Stimulated activated CD4-positive, alpha-beta T cell treated with anti-CD3 and anti-CD28 coated beads, Interleukin-1b, Interleukin-23, amount 100 ng/mL, for 24 hours (primary cell): ENCODE results near the gene CSTB.

Source experiments
- DNase-seq, 4 experiments: peaks; one replicate each; pipeline ENCODE4 v3.0.0-alpha.2; 2020; ENCODE audit warnings: low read depth in 4 of 4, low spot score in 1 of 4

The CSTB gene

GRCh38 chr21:43811262-43812105 is 35.4 kb upstream of the CSTB start:
- DNase-seq, result no peak

- peak; percentile 84 to 88 (median 86) for DNase-seq
Measured at GRCh38 chr21:43810505-43811261, 34.6 kb upstream of the CSTB start.

DNA sequence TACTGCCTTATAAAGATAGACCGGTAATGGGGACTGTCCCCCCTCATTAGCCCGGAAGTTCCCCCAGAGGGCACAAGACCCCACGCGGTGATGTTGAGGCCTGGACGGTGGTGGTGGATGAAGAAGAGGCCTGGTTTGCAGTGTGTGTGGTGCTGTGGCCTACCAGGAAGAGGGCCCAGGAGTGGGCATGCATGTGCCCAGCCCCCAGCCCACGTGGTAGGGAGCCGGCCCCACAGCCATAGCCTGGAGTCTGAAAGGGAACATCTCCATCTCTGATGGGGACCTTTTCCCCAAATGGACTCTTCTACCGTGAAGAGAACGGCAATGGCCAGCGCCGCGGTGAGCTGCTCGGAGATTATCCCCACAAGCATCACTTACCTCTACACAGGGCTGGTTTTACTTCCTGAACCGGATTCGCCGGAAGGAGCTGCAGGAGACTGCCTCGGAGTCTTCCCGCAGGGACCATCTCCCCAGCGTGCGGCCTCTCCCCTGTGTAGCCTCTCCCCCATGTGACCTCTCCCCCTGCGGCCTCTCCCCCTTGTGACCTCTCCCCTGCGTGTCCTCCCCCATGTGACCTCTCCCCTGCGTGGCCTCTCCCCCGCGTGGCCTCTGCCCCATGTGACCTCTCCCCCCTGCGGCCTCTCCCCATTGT is 33.9 kb upstream of the CSTB start:
- DNase-seq, result no peak

DNA sequence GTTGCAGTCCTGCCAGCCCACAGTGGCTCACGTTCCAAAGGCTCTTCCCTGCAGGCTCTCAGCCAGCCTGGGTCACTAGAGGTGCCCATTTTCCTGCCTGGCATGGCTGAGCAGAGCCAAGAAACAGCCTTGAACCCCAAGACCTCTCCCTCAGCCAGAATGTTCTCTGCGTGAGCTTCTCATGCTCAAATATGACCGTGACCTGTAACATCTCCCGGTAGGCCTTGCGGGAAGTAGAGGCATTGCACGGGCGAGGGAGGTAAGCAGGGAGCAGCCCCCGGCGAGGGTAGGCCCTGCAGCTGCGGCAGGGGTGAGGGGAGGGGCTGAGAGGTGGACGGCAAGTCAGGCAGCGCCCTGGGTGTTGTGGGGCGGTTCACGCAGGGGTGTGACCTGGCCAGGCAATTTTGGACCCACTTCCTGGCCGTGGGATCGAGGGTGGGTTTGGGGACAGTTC is 33.3 kb upstream of the CSTB start:
- DNase-seq, result no peak

DNA sequence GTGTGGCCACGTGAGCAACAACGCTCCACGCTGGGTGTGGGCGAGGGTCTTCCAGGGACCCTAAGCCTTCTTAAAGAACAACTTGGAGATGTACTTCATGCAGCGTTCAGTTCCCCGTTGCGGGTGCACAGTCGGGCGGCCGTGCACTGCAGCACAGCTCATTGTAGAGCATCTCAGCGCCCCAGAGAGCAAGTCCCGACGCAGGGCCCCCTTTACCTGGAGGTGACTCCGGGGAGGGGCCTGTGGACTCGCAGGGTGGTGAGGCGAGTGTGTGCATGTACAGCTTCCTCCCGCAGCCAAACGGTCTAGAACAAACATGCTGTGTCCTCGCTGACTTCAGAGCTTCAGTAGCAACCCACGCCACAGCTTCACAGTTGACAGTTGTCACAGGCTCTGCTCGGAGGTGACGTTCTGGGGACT is 32.7 kb upstream of the CSTB start:
- no peak for DNase-seq

GRCh38 chr21:43808367-43808766 is 32.3 kb upstream of the CSTB start:
- DNase-seq, result no peak

- no peak for DNase-seq
Measured at GRCh38 chr21:43806017-43806710, 30.1 kb upstream of the CSTB start.

- no peak for DNase-seq
Measured at GRCh38 chr21:43805275-43805800, 29.2 kb upstream of the CSTB start.

- no peak for DNase-seq
Measured at GRCh38 chr21:43803558-43804300, 27.6 kb upstream of the CSTB start.

- no peak for DNase-seq
Measured at GRCh38 chr21:43802713-43803313, 26.7 kb upstream of the CSTB start.

DNA sequence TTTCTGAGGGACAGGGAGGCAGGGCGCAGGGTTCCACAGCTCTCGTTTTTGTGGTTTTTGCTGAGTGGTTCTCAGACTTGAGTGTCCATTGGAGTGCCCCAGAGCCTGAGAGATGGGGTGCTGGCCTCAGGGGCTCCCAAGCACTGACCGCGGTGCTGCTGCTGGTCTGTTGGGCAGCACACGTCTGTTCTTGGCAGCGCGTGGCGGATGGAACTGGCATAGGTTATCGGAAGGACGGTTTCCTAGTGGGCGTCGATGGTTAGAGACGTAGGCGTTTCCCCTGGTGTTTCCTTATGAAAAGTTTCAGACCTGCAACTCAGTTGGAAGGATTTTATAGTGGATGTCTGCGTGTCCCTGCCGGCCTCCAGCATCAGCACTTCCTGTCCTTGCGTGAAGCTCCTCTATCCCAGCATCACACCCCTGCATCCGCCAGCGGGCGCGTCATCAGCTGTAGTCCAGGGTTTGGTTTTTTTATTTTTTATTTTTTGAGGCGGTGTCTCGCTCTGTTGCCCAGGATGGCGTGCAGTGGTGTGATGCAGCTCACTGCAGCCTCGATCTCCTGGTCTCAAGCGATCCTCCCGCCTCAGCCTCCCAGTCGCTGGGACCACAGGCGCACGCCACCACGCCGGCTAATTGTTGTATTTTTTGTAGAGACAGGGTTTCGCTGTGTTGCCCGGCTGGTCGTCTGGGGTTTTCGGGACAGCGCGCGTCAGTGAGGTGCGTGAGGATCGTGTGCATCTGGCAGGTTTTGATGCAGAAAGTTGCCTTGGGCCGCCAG is 25.1 kb upstream of the CSTB start:
- DNase-seq, result no peak

GRCh38 chr21:43800566-43800965 is 24.5 kb upstream of the CSTB start:
- DNase-seq, result no peak

- DNase-seq, result no peak
Measured at GRCh38 chr21:43800124-43800523, 24.0 kb upstream of the CSTB start.

GRCh38 chr21:43799301-43799840 is 23.3 kb upstream of the CSTB start:
- DNase-seq, result no peak

- no peak for DNase-seq
Measured at GRCh38 chr21:43797925-43798715, 22.0 kb upstream of the CSTB start.

DNA sequence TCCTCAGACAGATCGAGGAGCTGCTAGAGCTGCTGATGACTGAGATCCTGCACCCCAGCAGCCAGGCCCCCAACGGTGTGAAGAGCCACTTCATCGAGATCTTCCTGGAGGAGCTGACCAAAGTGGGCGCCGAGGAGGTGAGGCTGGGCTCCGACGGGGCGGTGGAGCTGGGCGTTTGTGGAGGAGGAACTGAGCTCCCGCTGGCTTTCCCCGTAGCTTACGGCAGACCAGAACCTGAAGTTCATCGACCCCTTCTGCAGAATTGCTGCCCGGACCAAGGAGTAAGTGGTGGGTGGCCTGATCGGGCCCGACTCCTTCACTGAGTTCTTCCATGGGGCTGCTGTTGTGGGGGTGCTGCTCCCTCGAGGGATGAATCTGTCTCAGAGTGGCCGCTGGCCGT is 21.3 kb upstream of the CSTB start:
- no peak for DNase-seq

- DNase-seq, result no peak
Measured at GRCh38 chr21:43794857-43795256, 18.7 kb upstream of the CSTB start.

GRCh38 chr21:43794311-43794710 is 18.2 kb upstream of the CSTB start:
- DNase-seq, result no peak
